ENCODE measurements around the gene YBX3. TPM values are rescaled to one million over a fixed set of nuclear protein-coding genes. Genes with fewer than 3 reads are reported as not detected.

The YBX3 gene
- total RNA-seq, 1 experiment from 2014 or later, result 315 TPM

DNA sequence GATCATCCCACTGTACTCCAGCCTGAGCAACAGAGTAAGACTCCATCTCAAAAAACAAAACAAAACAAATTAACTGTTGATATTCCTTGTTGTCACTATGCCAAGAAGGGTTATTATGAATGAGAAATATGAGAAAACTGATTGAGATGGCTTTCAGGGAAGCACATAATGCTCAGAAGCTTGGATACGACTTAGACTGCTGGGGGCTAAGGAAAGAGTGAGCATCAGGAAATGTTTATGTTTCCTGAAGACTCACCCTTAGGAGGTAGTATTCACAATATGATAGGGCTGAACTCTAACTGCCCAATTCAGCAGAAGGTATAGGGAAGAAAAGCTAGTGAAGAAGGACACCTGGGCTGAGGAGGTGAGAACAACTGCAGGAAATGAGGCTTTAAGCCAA, 55.5 kb downstream of the YBX3 start:
- peaks cover 3% of the 10 kb centered on the region; the same call in 1 of the 2 replicates for H3K4me1 ChIP-seq
- POLR2A ChIA-PET, result no interaction called here
- no peak overlapping the region for H3K4me3 Mint-ChIP-seq (ENCODE audit: unreplicated experiment)

DNA sequence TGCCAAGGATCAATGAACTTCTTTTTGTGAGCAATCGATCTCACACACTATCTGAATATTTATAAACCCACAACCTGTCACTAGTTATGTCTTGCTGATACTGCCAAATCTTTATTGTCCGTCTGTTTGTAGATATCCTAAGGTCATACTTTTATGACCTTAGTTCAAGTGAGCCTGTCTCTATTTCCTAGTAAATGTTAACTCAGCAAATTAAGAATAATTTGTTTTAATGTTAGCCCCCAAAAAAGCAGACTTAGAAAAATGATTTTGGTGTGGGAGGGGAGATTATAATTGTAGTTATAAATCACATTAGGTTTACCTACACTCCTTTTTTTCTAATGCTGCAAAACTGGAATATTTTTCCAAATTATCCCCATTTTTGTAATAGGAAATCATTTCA, 58.6 kb downstream of the YBX3 start:
- no peaks in the 10 kb centered on the region for H3K4me1 Mint-ChIP-seq (ENCODE audit: low read depth, unreplicated experiment)
- Histone ChIP-seq H3K9me3 (no peaks in the 10 kb centered on the region), H3K36me3 (ENCODE audit: control insufficient read depth, insufficient read depth, low read length) (no peaks in the 10 kb centered on the region), H3K4me1 (no peaks in the 10 kb centered on the region), H3K4me3 (ENCODE audit: low read depth, low read length) (no peak overlapping the region), H3K27me3 (replicated peaks; ENCODE audit: control insufficient read depth, insufficient read depth, low read length) (no peaks in the 10 kb centered on the region)
- H3K27me3 Mint-ChIP-seq (ENCODE audit: insufficient read depth, unreplicated experiment), result peaks cover 5% of the 10 kb centered on the region
- DNase-seq, result no peak
- POLR2A ChIA-PET, result no interaction called here
- intact Hi-C loops (cut with micrococcal nuclease; ENCODE audit: unreplicated experiment), result no loop called here
- TF ChIP-seq, protein P1, sequence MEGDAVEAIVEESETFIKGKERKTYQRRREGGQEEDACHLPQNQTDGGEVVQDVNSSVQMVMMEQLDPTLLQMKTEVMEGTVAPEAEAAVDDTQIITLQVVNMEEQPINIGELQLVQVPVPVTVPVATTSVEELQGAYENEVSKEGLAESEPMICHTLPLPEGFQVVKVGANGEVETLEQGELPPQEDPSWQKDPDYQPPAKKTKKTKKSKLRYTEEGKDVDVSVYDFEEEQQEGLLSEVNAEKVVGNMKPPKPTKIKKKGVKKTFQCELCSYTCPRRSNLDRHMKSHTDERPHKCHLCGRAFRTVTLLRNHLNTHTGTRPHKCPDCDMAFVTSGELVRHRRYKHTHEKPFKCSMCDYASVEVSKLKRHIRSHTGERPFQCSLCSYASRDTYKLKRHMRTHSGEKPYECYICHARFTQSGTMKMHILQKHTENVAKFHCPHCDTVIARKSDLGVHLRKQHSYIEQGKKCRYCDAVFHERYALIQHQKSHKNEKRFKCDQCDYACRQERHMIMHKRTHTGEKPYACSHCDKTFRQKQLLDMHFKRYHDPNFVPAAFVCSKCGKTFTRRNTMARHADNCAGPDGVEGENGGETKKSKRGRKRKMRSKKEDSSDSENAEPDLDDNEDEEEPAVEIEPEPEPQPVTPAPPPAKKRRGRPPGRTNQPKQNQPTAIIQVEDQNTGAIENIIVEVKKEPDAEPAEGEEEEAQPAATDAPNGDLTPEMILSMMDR (IDR thresholded peaks at IDR 0.05; ENCODE audit: insufficient read depth in 1 of 2, low read depth in 1 of 2, low read length in 1 of 2, severe bottlenecking in 1 of 2, unreplicated experiment in 1 of 2), result no peak
- H3K27ac Mint-ChIP-seq (ENCODE audit: unreplicated experiment), result no peak overlapping the region
- H3K9me3 Mint-ChIP-seq (ENCODE audit: unreplicated experiment), result no peaks in the 10 kb centered on the region
- H3K4me3 Mint-ChIP-seq (ENCODE audit: unreplicated experiment), result no peak overlapping the region
- CTCF ChIA-PET, result no interaction called here
- BruUV-seq (replicated peaks), result no TSS peak
- no peaks in the 10 kb centered on the region for H3K36me3 Mint-ChIP-seq (ENCODE audit: insufficient read depth, unreplicated experiment)

More for the DNA sequence above, 55.5 kb downstream of the YBX3 start:
- no peaks in the 10 kb centered on the region for H3K9me3 Mint-ChIP-seq (ENCODE audit: unreplicated experiment)
- peaks cover 5% of the 10 kb centered on the region for H3K27me3 Mint-ChIP-seq (ENCODE audit: insufficient read depth, unreplicated experiment)
- no peaks in the 10 kb centered on the region for H3K9me3 ChIP-seq
- intact Hi-C loops (cut with micrococcal nuclease; ENCODE audit: unreplicated experiment), result no loop called here
- CTCF ChIA-PET, result interaction anchor here (0.6 to 0.7 kb wide), 3 partner anchors 82 to 186 kb away, joined by 3 to 5 read pairs (median 4); no protein-coding TSS in a partner anchor
- no peak for DNase-seq
- peaks cover under 1% of the 10 kb centered on the region for H3K4me1 Mint-ChIP-seq (ENCODE audit: low read depth, unreplicated experiment)
- no peaks in the 10 kb centered on the region for H3K36me3 Mint-ChIP-seq (ENCODE audit: insufficient read depth, unreplicated experiment)
- no TSS peak for BruUV-seq (replicated peaks)
- H3K27me3 ChIP-seq (replicated peaks; ENCODE audit: control insufficient read depth, insufficient read depth, low read length), result no peaks in the 10 kb centered on the region
- no peak overlapping the region for H3K27ac Mint-ChIP-seq (ENCODE audit: unreplicated experiment)
- H3K36me3 ChIP-seq (ENCODE audit: control insufficient read depth, insufficient read depth, low read length), result no peaks in the 10 kb centered on the region
- no peak overlapping the region for H3K4me3 ChIP-seq (ENCODE audit: low read depth, low read length)
- TF ChIP-seq, protein P1 (IDR thresholded peaks at IDR 0.05; ENCODE audit: insufficient read depth in 1 of 2, low read depth in 1 of 2, low read length in 1 of 2, severe bottlenecking in 1 of 2, unreplicated experiment in 1 of 2), result no peak

DNA sequence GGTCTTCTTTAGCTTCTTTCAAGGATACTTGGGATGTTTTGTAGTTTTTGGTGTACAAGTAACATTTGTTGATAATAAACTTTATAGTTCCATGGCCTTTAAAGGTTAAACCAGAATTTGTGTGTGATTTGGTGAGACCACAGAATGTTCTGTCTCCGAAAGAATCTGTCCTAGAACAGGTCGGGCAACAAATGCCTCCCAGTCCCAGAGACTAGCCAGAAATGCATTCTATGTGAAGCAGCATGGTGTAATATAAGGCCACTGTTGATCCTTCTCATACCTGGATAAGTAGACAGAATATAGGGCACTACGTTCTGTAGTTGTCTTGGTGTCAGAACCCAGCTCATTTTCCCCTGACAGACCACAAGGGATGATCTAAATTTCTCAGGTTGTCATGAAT, 59.3 kb downstream of the YBX3 start:
- H3K27me3 Mint-ChIP-seq (ENCODE audit: insufficient read depth, unreplicated experiment), result peaks cover 2% of the 10 kb centered on the region
- POLR2A ChIA-PET, result no interaction called here
- H3K27ac Mint-ChIP-seq (ENCODE audit: unreplicated experiment), result no peak overlapping the region
- H3K36me3 Mint-ChIP-seq (ENCODE audit: insufficient read depth, unreplicated experiment), result no peaks in the 10 kb centered on the region
- TF ChIP-seq, protein P1 (IDR thresholded peaks at IDR 0.05; ENCODE audit: insufficient read depth in 1 of 2, low read depth in 1 of 2, low read length in 1 of 2, severe bottlenecking in 1 of 2, unreplicated experiment in 1 of 2), result no peak
- H3K9me3 ChIP-seq, result no peaks in the 10 kb centered on the region
- DNase-seq, result no peak
- no peaks in the 10 kb centered on the region for H3K4me1 ChIP-seq
- H3K27me3 ChIP-seq (replicated peaks; ENCODE audit: control insufficient read depth, insufficient read depth, low read length), result no peaks in the 10 kb centered on the region
- BruUV-seq (replicated peaks), result no TSS peak
- intact Hi-C loops (cut with micrococcal nuclease; ENCODE audit: unreplicated experiment), result no loop called here
- CTCF ChIA-PET, result interaction anchor here (0.8 kb wide), 1 partner anchor 564 kb away, joined by 3 read pairs; no protein-coding TSS in a partner anchor
- H3K36me3 ChIP-seq (ENCODE audit: control insufficient read depth, insufficient read depth, low read length), result no peaks in the 10 kb centered on the region
- no peaks in the 10 kb centered on the region for H3K9me3 Mint-ChIP-seq (ENCODE audit: unreplicated experiment)
- no peak overlapping the region for H3K4me3 Mint-ChIP-seq (ENCODE audit: unreplicated experiment)
- H3K4me1 Mint-ChIP-seq (ENCODE audit: low read depth, unreplicated experiment), result no peaks in the 10 kb centered on the region
- H3K4me3 ChIP-seq (ENCODE audit: low read depth, low read length), result no peak overlapping the region
